PC-9 (cell line): Measurements from ENCODE around the gene LRRC59. TPM values are rescaled to one million over a fixed set of nuclear protein-coding genes. Genes with fewer than 3 reads are reported as not detected.

Experiments used
- BruUV-seq: library from RNA; stranded (reverse); fragments of 400-500 nt; replicated peaks from 2 replicates; lab custom pipeline; 2021; lab: Mats Ljungman, UMichigan
- CTCF ChIA-PET: fragments of 300-600 bp; sonication (Branson Sonifier 250); formaldehyde crosslinking; loops from one replicate; lab custom pipeline; 2022; ENCODE audit warnings: antibody characterized with exemption; lab: Charles Lee
- POLR2A ChIA-PET: fragments of 300-600 bp; sonication (Branson Sonifier 250); formaldehyde crosslinking; loops from one replicate; lab custom pipeline; 2022; ENCODE audit warnings: antibody characterized with exemption; ENCODE audit not compliant: unreplicated experiment; lab: Charles Lee
- DNase-seq, 2 experiments: peaks; one replicate each; pipeline versions ENCODE4 v3.0.0 to v3.0.0-alpha.2; 2015 to 2022; ENCODE audit warnings: mixed read lengths in 1 of 2
- H2AFZ ChIP-seq: fragments of 200-600 bp; sonication (generic); 2 replicates; pipeline ENCODE4 v1.8.1; 2017; ENCODE audit warnings: antibody characterized with exemption
- H3F3A ChIP-seq: fragments of 200-600 bp; sonication (generic); 2 replicates; pipeline ENCODE4 v1.8.1; 2017; ENCODE audit warnings: antibody characterized with exemption, mild to moderate bottlenecking, low read depth; ENCODE audit not compliant: insufficient read depth
- H3K27ac ChIP-seq: fragments of 200-600 bp; sonication (generic); 2 replicates; pipeline ENCODE4 v1.6.1; 2016; ENCODE audit warnings: mixed run types
- H3K27me3 ChIP-seq: fragments of 200-600 bp; sonication (generic); 2 replicates; pipeline ENCODE4 v1.6.1; 2016; ENCODE audit warnings: low read depth, mixed run types; ENCODE audit not compliant: insufficient read depth
- H3K36me3 ChIP-seq: fragments of 200-600 bp; sonication (generic); 2 replicates; pipeline ENCODE4 v1.6.1; 2016; ENCODE audit warnings: low read depth, mixed run types
- H3K4me1 ChIP-seq: fragments of 200-600 bp; sonication (generic); replicated peaks from 2 replicates; pipeline ENCODE4 v1.6.1; 2016; ENCODE audit warnings: mixed run types; ENCODE audit not compliant: insufficient read depth
- H3K4me2 ChIP-seq: fragments of 200-600 bp; sonication (generic); 2 replicates; pipeline ENCODE4 v1.6.1; 2017; ENCODE audit warnings: mixed run types
- H3K4me3 ChIP-seq: fragments of 200-600 bp; sonication (generic); 2 replicates; pipeline ENCODE4 v1.6.1; 2016; ENCODE audit warnings: mixed run types
- H3K79me2 ChIP-seq: fragments of 200-600 bp; sonication (generic); 2 replicates; pipeline ENCODE4 v1.6.1; 2017; ENCODE audit warnings: low read depth, mixed run types
- H3K9me2 ChIP-seq: fragments of 200-600 bp; sonication (generic); 2 replicates; pipeline ENCODE4 v1.8.1; 2017; ENCODE audit warnings: mild to moderate bottlenecking; ENCODE audit not compliant: insufficient read depth
- H3K9me3 ChIP-seq: fragments of 200-600 bp; sonication (generic); 2 replicates; pipeline ENCODE4 v1.8.1; 2016; ENCODE audit warnings: low read depth; ENCODE audit not compliant: insufficient read depth
- H4K20me1 ChIP-seq: fragments of 200-600 bp; sonication (generic); 2 replicates; pipeline ENCODE4 v1.8.1; 2017; ENCODE audit not compliant: insufficient read depth
- CTCF ChIP-seq: fragments of 200-600 bp; sonication (generic); conservative IDR thresholded peaks from 2 replicates; pipeline ENCODE4 v1.6.1; 2017; ENCODE audit warnings: mixed run types, antibody characterized with exemption, mild to moderate bottlenecking, moderate library complexity
- EZH2 ChIP-seq: fragments of 200-600 bp; sonication (generic); IDR thresholded peaks from 2 replicates; pipeline ENCODE4 v1.8.0; 2017; ENCODE audit warnings: antibody characterized with exemption, low read depth
- intact Hi-C: fragments of 100-400 bp; cut with micrococcal nuclease; formaldehyde crosslinking; loops from one replicate; pipeline ENCODE4 v1.10.0; 2022; ENCODE audit not compliant: unreplicated experiment
- total RNA-seq: library from RNA; stranded (reverse); gene quantifications from 2 replicates; pipeline ENCODE4 v1.2.3, GENCODE V29; 2021

The LRRC59 gene
- total RNA-seq, 1 experiment from 2014 or later = 102 TPM

GRCh38 chr17:50444841-50445715 lies 47.8 kb upstream of the LRRC59 start:
- H3K4me3 ChIP-seq = no peak overlapping the region
- H3K79me2 ChIP-seq = peaks cover 80% of the 10 kb centered on the region
- TF ChIP-seq CTCF = no peak
- no peak overlapping the region for H2AFZ ChIP-seq
- no peaks in the 10 kb centered on the region for H3K27me3 ChIP-seq
- DNase-seq = no peak
- intact Hi-C loops = no loop called here
- H3K36me3 ChIP-seq = peaks cover 27% of the 10 kb centered on the region
- H3K9me2 ChIP-seq = no peaks in the 10 kb centered on the region
- H3K9me3 ChIP-seq = no peaks in the 10 kb centered on the region
- peaks cover 50% of the 10 kb centered on the region for H3F3A ChIP-seq
- H4K20me1 ChIP-seq = no peaks in the 10 kb centered on the region
- CTCF ChIA-PET = interaction anchor here (0.8 kb wide), 1 partner anchor 508 kb away, joined by 4 read pairs; no protein-coding TSS in a partner anchor
- H3K27ac ChIP-seq = peak overlapping the region; percentile 90; the same call in 1 of the 2 replicates
- no TSS peak for BruUV-seq
- peaks cover 81% of the 10 kb centered on the region for H3K4me1 ChIP-seq
- peak overlapping the region; percentile 79 for H3K4me2 ChIP-seq
- POLR2A ChIA-PET = interaction anchor here (0.6 to 0.7 kb wide), 2 partner anchors 10 to 183 kb away, joined by 5 to 9 read pairs; no protein-coding TSS in a partner anchor

- TF ChIP-seq EZH2 (no peak), CTCF (no peak; the same call in 1 of the 2 replicates)
- H3K9me2 ChIP-seq = no peaks in the 10 kb centered on the region
- BruUV-seq = no TSS peak
- intact Hi-C loops = no loop called here
- H3K4me2 ChIP-seq = peak overlapping the region; percentile 79
- H2AFZ ChIP-seq = no peak overlapping the region
- peak overlapping the region; percentile 47 for H3K4me3 ChIP-seq
- ChIA-PET POLR2A (interaction anchor here (0.6 to 0.8 kb wide), 6 partner anchors 28 to 679 kb away, joined by 3 to 6 read pairs (median 4); no protein-coding TSS in a partner anchor), CTCF (interaction anchor here (0.5 to 1.5 kb wide), 3 partner anchors 21 to 170 kb away, joined by 3 to 16 read pairs (median 3); no protein-coding TSS in a partner anchor)
- H3F3A ChIP-seq = peaks cover 58% of the 10 kb centered on the region
- peaks cover 27% of the 10 kb centered on the region for H3K36me3 ChIP-seq
- peak overlapping the region; percentile 90 for H3K27ac ChIP-seq
- DNase-seq = peak; percentile 43 to 72
- no peaks in the 10 kb centered on the region for H4K20me1 ChIP-seq
- no peaks in the 10 kb centered on the region for H3K9me3 ChIP-seq
- no peaks in the 10 kb centered on the region for H3K27me3 ChIP-seq
- H3K79me2 ChIP-seq = peaks cover 79% of the 10 kb centered on the region
- peaks cover 88% of the 10 kb centered on the region for H3K4me1 ChIP-seq
Observed at GRCh38 chr17:50443505-50443974, 46.2 kb upstream of the LRRC59 start.
